ENCODE results near the gene LINC01488.

The LINC01488 gene

DNA sequence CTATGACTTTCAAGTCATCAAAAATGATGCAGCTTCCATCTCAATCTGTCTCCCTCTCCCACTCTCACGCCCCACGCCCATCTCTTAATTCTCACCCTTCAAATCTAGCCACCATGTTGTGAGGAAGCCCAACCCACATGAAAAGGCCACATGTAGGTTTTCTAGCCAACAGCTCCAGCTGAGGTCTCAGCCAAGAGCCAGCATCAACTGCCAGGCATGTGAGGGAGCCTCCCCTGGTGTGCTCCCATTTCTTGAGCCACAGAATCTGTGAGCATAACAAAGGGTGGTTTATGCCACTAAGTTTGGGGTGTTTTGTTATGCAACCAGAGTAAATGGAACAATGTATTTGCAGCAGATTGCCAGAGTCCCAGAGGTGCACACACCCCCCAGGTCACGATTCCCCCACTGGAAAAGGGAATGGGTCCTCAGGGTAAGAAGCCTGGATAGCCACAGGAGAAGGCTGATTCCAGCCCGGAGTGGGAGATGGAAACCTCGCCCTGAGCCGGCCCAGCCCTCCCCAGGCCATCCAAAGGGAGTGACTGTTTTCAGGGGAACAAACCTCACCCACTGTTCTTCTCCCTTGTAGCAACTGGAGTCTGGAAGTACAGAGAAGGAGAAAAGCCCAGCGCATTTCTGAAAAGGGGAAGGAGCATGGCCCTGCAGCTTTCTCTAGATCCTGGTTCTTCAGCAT, 20.0 kb upstream of the LINC01488 start:
- Histone ChIP-seq H2BK5ac (ENCODE audit: low read depth, low read length, poor library complexity) (no peak overlapping the region), H2AK5ac (ENCODE audit: low read length) (no peak overlapping the region), H3K4ac (ENCODE audit: low read depth, low read length) (no peak overlapping the region), H3K9me3 (ENCODE audit: insufficient read depth, low read depth, low read length) (peaks cover 3% of the 10 kb centered on the region), H3K14ac (ENCODE audit: low read length) (no peak overlapping the region), H3K27me3 (ENCODE audit: insufficient read depth, low read length) (no peaks in the 10 kb centered on the region), H3K23ac (ENCODE audit: low read length) (no peak overlapping the region), H2BK12ac (ENCODE audit: low read length) (no peak overlapping the region), H3K4me2 (ENCODE audit: low read length) (no peak overlapping the region), H4K12ac (ENCODE audit: low read depth, low read length) (no peak overlapping the region), H3K36me3 (ENCODE audit: control insufficient read depth in 1 of 2, insufficient read depth in 2 of 2, low read length in 2 of 2) (no peaks in the 10 kb centered on the region), H3K4me3 (ENCODE audit: low read depth, low read length) (no peak overlapping the region), H3K79me2 (ENCODE audit: control insufficient read depth, insufficient read depth, low read length, poor library complexity) (no peaks in the 10 kb centered on the region), H3K27ac (ENCODE audit: low read depth, low read length) (no peak overlapping the region), H3K79me1 (ENCODE audit: low read length) (no peaks in the 10 kb centered on the region), H3K18ac (ENCODE audit: low read length) (no peak overlapping the region), H4K91ac (ENCODE audit: low read depth, low read length) (no peak overlapping the region), H2BK120ac (ENCODE audit: insufficient read depth, low read length, poor library complexity) (no peak overlapping the region), H2AFZ (ENCODE audit: insufficient read depth, low read length, poor library complexity) (no peak overlapping the region), H3K4me1 (ENCODE audit: control insufficient read depth in 1 of 2, insufficient read depth in 2 of 2, low read length in 2 of 2) (no peaks in the 10 kb centered on the region), H3K9ac (ENCODE audit: low read length) (no peak overlapping the region), H4K8ac (ENCODE audit: low read depth, low read length) (no peak overlapping the region)
- no peak for DNase-seq
- WGBS (ENCODE audit: extremely low coverage, insufficient coverage, insufficient read length) = no CpG with 5 or more reads among the region's 7 CpGs

DNA sequence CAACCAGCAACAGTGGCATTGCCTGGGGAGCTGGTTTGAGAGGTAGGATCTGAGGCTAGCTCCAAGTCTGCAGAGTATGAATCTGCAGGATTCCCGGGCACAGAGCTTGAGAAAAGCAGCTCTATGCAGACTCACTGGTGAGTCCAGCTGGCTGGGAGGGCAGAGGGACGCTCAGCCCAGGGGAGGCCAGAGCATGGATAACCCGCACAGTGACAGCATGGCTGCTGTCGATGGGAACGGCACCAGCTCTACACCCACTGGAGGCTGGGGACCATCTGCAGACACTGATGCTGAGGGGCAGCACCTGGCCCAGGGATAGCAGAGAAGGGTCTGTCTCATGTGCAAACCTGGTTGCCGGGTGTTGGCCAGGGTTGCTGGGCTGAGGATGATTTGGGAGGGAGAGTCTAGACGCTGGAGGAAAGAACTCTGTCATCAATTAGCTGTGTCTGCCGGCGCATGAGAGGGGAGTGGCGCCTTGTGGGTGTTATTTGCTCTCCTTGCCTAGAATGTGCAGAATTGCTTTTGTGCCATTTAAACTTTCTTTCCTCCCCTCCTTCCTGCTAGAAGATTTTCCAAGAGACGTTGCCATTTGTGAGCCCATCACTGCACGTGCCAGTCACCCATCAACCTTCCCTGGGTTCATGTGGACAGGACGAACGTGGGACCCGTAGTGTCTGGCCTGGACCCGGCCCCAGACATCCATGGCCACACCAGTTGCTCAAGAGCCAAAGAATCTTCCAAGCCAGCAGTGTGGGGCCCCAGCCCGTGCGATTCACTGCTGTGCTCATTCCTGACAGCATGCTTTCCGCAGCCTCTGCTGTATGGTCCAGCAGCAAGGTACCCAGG, 19.1 kb upstream of the LINC01488 start:
- Histone ChIP-seq H3K18ac (ENCODE audit: low read length) (no peak overlapping the region), H3K23ac (ENCODE audit: low read length) (no peak overlapping the region), H3K4ac (ENCODE audit: low read depth, low read length) (no peak overlapping the region), H3K79me2 (ENCODE audit: control insufficient read depth, insufficient read depth, low read length, poor library complexity) (no peaks in the 10 kb centered on the region), H4K12ac (ENCODE audit: low read depth, low read length) (no peak overlapping the region), H3K9me3 (ENCODE audit: insufficient read depth, low read depth, low read length) (no peaks in the 10 kb centered on the region), H4K8ac (ENCODE audit: low read depth, low read length) (no peak overlapping the region), H3K27ac (ENCODE audit: low read depth, low read length) (no peak overlapping the region), H2BK5ac (ENCODE audit: low read depth, low read length, poor library complexity) (no peak overlapping the region), H3K4me1 (ENCODE audit: control insufficient read depth in 1 of 2, insufficient read depth in 2 of 2, low read length in 2 of 2) (no peaks in the 10 kb centered on the region), H3K14ac (ENCODE audit: low read length) (no peak overlapping the region), H3K4me2 (ENCODE audit: low read length) (no peak overlapping the region), H3K4me3 (ENCODE audit: low read depth, low read length) (no peak overlapping the region), H2AK5ac (ENCODE audit: low read length) (no peak overlapping the region), H3K9ac (ENCODE audit: low read length) (no peak overlapping the region), H2BK12ac (ENCODE audit: low read length) (no peak overlapping the region), H2BK120ac (ENCODE audit: insufficient read depth, low read length, poor library complexity) (no peak overlapping the region), H3K27me3 (ENCODE audit: insufficient read depth, low read length) (no peaks in the 10 kb centered on the region), H3K79me1 (ENCODE audit: low read length) (no peaks in the 10 kb centered on the region), H3K36me3 (ENCODE audit: control insufficient read depth in 1 of 2, insufficient read depth in 2 of 2, low read length in 2 of 2) (no peaks in the 10 kb centered on the region), H4K91ac (ENCODE audit: low read depth, low read length) (no peak overlapping the region), H2AFZ (ENCODE audit: insufficient read depth, low read length, poor library complexity) (no peak overlapping the region)
- no CpG with 5 or more reads among the region's 19 CpGs for WGBS (ENCODE audit: extremely low coverage, insufficient coverage, insufficient read length)
- DNase-seq = no peak

DNA sequence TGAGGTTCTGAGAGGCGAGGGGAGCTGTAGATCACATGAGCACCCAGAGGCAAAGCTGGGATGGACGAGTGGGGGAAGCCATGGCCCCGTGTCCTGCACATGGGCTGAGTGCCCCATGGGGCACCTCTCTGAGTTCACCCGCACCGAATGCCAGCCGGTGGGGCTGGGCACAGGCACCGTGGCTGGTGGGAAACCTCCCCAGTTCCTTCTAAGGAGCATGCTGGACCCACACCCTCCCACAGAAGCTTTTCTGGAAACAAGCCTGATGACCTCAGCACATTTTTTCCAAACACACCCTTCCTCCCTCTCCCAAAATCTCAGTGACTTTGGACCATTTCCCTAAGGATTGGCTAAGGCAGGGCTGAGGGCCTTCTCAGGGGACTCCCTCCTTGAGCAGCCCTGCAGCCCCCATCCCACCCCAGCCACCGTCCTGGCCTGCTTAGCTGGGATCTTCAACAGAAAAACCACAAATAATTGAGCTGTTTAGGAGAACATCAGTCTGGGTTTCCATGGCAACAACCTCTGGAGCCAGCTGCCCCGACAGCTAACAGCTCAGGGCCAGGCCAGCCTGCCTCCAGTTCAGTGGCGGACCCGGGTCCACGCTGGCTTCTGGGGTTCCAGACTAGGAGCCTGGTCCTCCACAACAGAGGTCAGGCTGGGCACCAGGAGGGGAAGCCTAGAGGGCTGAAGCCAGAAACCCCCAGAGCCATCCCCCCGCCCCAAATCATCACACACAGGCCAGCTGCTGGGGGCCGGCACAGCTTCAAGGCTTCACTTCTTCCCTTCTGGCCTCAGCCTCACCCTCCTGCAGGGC, 18.1 kb upstream of the LINC01488 start:
- WGBS (ENCODE audit: extremely low coverage, insufficient coverage, insufficient read length) = no CpG with 5 or more reads among the region's 14 CpGs
- no peak for DNase-seq
- Histone ChIP-seq H4K91ac (ENCODE audit: low read depth, low read length) (no peak overlapping the region), H3K36me3 (ENCODE audit: control insufficient read depth in 1 of 2, insufficient read depth in 2 of 2, low read length in 2 of 2) (no peaks in the 10 kb centered on the region), H3K79me2 (ENCODE audit: control insufficient read depth, insufficient read depth, low read length, poor library complexity) (no peaks in the 10 kb centered on the region), H3K79me1 (ENCODE audit: low read length) (no peaks in the 10 kb centered on the region), H3K4ac (ENCODE audit: low read depth, low read length) (no peak overlapping the region), H2AFZ (ENCODE audit: insufficient read depth, low read length, poor library complexity) (no peak overlapping the region), H3K4me1 (ENCODE audit: control insufficient read depth in 1 of 2, insufficient read depth in 2 of 2, low read length in 2 of 2) (no peaks in the 10 kb centered on the region), H3K4me2 (ENCODE audit: low read length) (no peak overlapping the region), H3K23ac (ENCODE audit: low read length) (no peak overlapping the region), H3K9me3 (ENCODE audit: insufficient read depth, low read depth, low read length) (no peaks in the 10 kb centered on the region), H4K8ac (ENCODE audit: low read depth, low read length) (no peak overlapping the region), H4K12ac (ENCODE audit: low read depth, low read length) (no peak overlapping the region), H3K27me3 (ENCODE audit: insufficient read depth, low read length) (no peaks in the 10 kb centered on the region), H2AK5ac (ENCODE audit: low read length) (no peak overlapping the region), H3K4me3 (ENCODE audit: low read depth, low read length) (no peak overlapping the region), H2BK120ac (ENCODE audit: insufficient read depth, low read length, poor library complexity) (no peak overlapping the region), H3K9ac (ENCODE audit: low read length) (no peak overlapping the region), H3K18ac (ENCODE audit: low read length) (no peak overlapping the region), H3K27ac (ENCODE audit: low read depth, low read length) (no peak overlapping the region), H3K14ac (ENCODE audit: low read length) (no peak overlapping the region), H2BK12ac (ENCODE audit: low read length) (no peak overlapping the region), H2BK5ac (ENCODE audit: low read depth, low read length, poor library complexity) (no peak overlapping the region)

DNA sequence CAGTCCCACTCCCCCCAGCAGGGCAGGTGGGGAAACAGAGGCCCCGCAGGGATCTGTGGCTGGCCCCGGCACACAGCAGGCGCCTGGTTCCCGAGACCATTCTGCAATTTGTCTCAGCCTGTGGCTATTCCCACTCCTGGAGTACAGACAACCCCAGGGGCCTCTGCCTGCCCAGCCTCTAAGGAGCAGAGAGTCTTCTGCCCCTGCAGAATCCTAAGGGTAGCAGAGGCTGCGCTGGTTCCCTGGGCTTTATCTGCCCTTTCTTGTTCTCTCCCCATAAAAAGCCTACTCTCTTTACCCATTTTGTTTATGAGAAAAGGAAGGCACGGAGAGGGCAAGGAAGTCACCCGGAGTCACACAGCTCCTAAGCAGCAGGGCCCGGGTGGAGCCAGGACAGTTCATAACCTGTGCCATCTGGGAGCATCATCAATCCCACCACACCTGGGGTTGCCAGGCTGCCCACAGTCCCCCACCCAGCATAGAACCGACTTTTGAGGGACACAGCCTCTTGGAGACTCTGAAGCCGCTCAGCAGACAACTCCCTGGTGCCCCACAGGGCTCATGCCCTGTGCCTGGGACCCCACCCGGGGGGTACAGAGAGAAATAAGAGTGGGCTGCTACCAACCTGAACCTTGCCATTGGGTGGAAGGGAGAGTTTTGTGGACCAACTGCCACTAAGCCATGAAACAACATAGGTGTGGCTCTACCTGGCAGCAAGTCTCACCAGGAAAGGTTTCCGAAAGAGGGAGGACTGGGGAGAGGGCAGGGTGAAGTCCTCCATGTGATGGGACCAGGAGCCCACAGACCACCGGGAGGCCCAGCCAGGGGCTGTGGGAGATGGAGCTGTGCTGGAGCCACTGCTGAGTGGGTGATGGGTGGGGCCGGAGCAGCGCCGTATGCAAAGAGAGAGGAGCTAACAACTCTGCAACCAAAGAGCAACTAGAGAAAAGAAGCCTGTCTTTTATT, 17.2 kb upstream of the LINC01488 start:
- no CpG with 5 or more reads among the region's 16 CpGs for WGBS (ENCODE audit: extremely low coverage, insufficient coverage, insufficient read length)

More for the DNA sequence above, 17.2 kb upstream of the LINC01488 start:
- no peak for DNase-seq
- Histone ChIP-seq H4K8ac (ENCODE audit: low read depth, low read length) (no peak overlapping the region), H3K9ac (ENCODE audit: low read length) (no peak overlapping the region), H3K14ac (ENCODE audit: low read length) (no peak overlapping the region), H3K27ac (ENCODE audit: low read depth, low read length) (no peak overlapping the region), H3K4me2 (ENCODE audit: low read length) (no peak overlapping the region), H2BK5ac (ENCODE audit: low read depth, low read length, poor library complexity) (no peak overlapping the region), H2BK12ac (ENCODE audit: low read length) (no peak overlapping the region), H3K18ac (ENCODE audit: low read length) (no peak overlapping the region), H3K4me1 (ENCODE audit: control insufficient read depth in 1 of 2, insufficient read depth in 2 of 2, low read length in 2 of 2) (no peaks in the 10 kb centered on the region), H3K36me3 (ENCODE audit: control insufficient read depth in 1 of 2, insufficient read depth in 2 of 2, low read length in 2 of 2) (no peaks in the 10 kb centered on the region), H3K79me1 (ENCODE audit: low read length) (no peaks in the 10 kb centered on the region), H3K9me3 (ENCODE audit: insufficient read depth, low read depth, low read length) (no peaks in the 10 kb centered on the region), H2AFZ (ENCODE audit: insufficient read depth, low read length, poor library complexity) (no peak overlapping the region), H3K27me3 (ENCODE audit: insufficient read depth, low read length) (no peaks in the 10 kb centered on the region), H3K79me2 (ENCODE audit: control insufficient read depth, insufficient read depth, low read length, poor library complexity) (no peaks in the 10 kb centered on the region), H3K23ac (ENCODE audit: low read length) (no peak overlapping the region), H4K12ac (ENCODE audit: low read depth, low read length) (no peak overlapping the region), H2AK5ac (ENCODE audit: low read length) (no peak overlapping the region), H4K91ac (ENCODE audit: low read depth, low read length) (no peak overlapping the region), H2BK120ac (ENCODE audit: insufficient read depth, low read length, poor library complexity) (no peak overlapping the region), H3K4me3 (ENCODE audit: low read depth, low read length) (no peak overlapping the region), H3K4ac (ENCODE audit: low read depth, low read length) (no peak overlapping the region)
